NCI-H1930 (cell line): ENCODE measurements around the gene RAP1GAP.
"Not testable (repeated sequence)": the region's sequence is repeated elsewhere in the genome, so short reads cannot be mapped to it uniquely, and the experiment has no call there.

Experiments
- DNase-seq, 2 experiments: peaks; one replicate each; lab custom pipeline; 2025; lab: John Stamatoyannopoulos, UW

RAP1GAP gene

DNA sequence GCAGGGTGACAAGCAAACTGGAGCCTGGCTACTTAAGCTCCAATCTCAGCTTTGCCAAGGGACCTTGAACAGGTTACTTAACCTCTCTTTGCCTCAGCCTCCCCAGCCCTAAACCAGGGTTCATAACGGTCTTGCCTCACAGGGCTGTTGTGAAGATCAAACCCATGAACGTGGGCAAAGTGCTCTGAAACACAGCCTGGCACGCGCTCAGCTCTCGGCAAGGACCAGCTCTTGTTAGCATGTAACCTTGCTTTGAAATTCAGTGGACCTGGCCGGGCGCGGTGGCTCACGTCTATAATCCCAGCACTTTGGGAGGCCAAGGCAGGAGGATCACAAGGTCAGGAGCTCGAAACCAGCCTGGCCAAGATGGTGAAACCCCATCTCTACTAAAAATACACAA is 24.8 kb downstream of the RAP1GAP start:
- no peak for DNase-seq

DNA sequence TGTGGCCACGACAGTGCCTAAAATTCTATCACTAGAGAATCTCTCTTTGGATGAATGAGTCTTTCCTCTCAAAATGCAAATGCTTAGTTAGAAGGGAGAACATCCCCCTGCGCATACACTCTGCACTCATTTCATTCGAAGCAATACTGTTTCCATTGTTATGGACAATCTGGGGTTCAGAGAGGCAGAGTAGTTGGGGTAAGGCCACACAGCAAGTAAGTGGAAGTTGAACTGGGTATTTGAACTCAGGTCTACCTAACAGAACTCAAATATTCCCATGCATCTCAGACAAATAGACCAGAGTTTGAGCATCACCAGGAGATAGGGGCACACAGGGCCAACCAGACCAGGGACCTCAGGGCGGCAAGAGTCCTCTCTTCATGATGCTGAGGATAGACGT is 25.5 kb downstream of the RAP1GAP start:
- no peak for DNase-seq

- no peak for DNase-seq
Observed at GRCh38 chr1:21641967-21642739, 27.0 kb downstream of the RAP1GAP start.

GRCh38 chr1:21641537-21641936 is 27.6 kb downstream of the RAP1GAP start:
- DNase-seq, result no peak

DNA sequence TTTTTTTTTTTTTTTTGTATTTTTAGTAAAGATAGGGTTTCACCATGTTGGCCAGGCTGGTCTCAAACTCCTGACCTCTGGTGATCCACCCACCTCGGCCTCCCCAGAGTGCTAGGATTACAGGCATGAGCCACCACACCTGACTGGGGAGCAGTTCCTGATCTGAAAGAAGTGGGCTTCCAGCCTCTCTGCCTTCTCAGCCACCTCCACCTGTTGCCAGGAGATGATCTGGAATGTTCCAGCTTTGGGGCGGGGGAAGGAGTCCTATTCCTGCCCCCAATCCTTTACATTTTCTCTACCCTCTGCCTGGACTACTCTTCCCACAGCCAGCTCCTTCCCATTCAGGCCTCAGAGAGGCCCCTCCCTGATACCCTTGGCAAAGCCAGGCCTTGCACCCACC is 28.1 kb downstream of the RAP1GAP start:
- no peak for DNase-seq

DNA sequence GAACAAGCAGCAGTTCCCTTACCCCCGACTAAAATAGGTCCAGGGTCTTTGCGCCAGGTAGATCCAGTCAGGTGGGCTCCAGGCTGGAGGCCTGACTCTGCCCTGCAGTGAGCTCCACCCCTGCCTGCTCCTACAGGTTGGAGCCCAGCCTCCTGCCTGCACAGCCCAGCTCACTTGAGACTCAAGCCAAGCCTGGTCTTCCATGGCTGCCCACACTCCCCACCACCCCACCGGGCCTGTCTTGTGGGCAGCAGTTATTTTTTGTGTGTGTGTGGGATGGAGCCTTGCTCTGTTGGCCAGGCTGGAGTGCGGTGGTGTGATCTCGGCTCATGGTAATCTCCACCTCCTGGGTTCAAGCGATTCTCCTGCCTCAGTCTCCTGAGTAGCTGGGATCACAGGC is 28.5 kb downstream of the RAP1GAP start:
- no peak for DNase-seq

DNA sequence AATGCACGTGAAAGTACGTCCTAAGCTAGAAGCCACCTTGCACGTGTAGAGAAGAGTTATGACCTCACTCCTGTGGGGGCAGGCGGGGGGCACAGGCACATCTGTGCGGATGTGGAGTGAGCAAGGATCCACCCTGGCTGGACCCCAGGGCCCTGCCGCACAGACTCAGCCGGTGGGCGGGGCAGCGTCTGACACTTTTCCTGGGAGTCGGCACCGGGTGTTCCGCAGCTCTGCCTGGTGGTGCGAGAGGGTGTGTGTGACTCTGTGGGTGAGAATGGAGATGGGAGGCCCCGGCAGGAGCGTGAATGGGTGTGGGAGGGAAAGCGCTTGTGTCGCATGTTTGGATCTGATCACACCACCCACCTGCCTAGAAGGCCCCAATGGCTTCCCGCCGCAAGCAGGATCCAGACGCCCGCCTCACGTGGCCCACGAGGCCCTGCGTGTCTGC is 29.5 kb downstream of the RAP1GAP start:
- DNase-seq, result no peak

GRCh38 chr1:21638531-21639341 is 30.4 kb downstream of the RAP1GAP start:
- DNase-seq, result no peak

- no peak for DNase-seq
Observed at GRCh38 chr1:21637514-21637913, 31.6 kb downstream of the RAP1GAP start.

DNA sequence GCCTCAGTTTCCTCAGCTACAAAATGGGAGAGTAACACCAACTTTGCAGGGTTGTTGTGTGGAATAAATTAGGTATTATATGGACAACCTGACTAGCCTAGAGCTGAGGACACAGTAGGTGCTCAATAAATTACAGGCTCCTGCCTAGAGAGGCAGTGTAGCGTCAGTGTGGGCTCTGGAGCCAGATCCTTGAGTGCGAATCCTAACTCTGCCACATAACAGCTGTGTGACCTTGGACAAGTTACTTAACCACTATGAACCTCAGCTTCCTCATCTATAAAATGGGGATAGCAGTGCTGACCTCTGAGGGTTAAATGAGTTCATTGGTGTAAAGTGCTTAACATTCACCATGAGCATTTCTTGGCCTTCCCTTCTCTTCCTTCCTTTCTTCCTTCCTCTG is 33.1 kb downstream of the RAP1GAP start:
- no peak for DNase-seq

GRCh38 chr1:21634806-21635535 is 34.2 kb downstream of the RAP1GAP start:
- no peak for DNase-seq

DNA sequence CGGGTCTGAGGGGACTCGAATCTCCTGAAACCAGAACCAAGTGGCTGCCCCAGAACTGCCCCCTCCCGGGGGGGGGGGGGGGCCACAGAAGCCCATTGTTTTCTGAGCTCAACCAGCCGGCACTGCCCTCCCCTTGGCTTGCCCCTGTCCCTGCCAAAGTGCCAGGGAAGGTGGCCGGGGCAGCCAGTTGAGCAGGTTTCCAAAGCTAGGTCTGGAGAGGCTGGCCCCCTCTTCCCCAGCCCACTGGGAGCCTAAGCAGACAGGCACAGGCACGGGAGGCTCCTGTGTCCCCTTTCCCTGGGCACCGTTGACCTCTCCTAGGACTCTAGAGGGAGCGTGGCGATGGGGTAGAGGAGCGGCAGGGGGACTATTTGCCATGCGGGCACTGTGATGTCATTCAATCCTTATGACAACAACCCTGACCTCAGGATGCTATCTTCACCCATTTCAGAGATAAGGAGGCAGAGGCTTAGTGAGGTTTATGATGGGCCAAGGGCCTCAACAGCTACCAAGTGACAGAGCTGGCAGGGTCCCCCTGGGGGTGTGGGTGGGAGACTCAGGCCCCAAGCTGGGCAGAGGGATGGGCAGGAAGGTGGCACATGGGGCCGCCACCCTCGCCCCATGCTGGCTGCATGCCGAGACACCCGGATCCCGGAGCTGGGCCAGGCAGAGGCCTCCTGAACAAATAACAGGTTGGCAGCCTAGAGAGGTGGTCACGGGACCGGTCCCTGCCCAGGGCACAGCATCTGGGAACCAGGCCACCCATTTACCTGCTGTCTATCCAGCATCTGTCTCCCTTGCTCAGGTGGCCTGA is 35.0 kb downstream of the RAP1GAP start:
- no peak for DNase-seq

DNA sequence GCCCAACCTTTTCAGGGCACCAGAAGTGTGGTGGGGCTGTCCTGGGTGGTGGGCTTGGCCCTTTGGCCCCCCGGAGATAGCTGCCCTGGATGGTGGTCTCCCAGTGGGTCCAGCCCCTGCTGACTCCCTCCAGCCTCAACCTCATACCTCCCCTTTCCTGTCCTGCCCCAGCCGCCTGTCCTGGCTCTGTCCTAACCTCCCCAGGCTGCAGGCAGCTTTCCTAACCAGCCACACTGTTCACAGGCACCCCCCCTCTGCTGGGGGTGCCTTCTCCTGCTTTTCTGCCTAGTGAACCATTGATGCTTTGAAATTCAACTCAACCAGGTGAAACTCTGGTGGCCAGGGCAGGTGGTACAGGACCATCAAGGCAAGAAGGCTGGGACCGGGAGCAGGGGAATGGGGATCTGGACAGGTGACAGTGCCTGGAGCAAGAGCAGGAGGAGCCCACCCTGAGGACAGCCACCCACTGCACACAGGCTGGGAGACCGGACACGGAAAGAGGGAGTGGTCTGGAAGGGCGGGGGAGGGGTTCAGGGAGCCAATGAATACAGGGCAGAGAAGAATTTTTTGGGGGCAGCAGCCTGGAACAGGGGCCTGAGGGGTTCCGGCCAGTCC is 35.9 kb downstream of the RAP1GAP start:
- DNase-seq, result no peak

GRCh38 chr1:21631944-21632887 is 36.9 kb downstream of the RAP1GAP start:
- no peak for DNase-seq

DNA sequence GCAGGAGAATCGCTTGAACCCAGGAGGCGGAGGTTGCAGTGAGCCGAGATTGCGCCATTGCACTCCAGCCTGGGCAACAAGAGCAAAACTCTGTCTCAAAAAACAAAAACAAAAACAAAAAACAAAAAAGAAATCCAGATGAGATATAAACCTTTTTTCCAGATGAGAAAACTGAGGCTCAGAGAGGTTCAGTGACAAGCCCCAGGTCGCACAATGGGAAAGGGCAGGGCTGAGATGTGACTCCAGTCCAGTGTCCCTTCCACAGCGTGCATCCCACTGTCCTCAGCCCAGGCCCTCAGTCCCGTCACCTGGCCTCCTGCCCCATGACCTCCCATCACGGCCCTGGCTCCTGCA is 37.6 kb downstream of the RAP1GAP start:
- not testable (repeated sequence) for DNase-seq

DNA sequence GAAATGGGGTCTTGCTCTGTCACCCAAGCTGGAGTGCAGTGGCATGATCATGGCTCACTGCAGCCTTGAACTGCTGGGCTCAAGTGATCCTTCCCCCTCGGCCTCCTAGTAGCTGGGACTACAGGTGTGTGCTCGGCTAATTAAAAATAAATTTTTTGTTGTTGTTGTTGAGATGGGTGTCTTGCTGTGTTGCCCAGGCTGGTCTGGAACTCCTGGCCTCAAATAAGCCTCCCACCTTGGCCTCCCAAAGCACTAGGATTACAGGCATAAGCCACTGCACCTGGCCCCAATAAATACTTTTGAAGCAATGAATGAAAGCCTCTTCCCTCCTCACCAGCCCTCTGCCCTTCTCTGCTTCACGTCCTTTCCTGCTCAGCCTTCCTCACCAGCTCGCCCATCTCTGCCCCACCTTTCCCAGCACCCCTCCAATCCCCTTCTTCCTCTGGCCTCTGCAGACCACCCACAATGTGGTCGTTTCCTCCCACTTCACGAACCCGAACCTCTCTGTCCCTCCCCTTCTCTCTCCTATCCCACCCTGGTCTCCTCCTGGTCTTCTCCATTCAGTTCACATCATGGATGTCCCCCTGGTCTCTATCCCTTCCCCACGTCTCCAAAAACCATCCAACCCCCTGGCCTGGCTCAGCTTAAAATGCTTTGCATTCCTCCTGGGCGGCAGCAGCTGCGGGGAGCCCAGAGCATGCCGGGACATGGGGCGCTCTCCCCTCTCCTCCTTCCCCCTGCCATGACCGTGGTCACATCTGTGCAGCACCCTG is 38.4 kb downstream of the RAP1GAP start:
- DNase-seq, result no peak

DNA sequence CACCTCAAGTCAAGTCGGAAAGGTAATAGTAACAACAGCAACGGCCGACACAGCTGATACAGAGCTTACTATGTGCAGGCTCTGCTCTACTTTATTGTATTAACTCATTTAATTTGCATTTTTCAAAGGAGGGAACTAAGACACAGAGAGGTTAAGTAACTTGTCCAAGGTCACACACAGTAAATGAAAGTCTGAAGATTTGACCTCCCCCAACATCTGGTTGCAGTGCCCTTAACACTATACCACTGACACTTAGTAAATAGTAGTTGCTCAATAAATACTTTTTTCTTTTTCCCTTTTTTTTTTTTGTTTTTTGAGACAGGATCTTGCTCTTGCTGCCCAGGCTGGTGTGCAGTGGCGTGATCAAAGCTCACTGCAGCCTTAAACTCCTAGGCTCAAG is 39.2 kb downstream of the RAP1GAP start:
- no peak for DNase-seq

DNA sequence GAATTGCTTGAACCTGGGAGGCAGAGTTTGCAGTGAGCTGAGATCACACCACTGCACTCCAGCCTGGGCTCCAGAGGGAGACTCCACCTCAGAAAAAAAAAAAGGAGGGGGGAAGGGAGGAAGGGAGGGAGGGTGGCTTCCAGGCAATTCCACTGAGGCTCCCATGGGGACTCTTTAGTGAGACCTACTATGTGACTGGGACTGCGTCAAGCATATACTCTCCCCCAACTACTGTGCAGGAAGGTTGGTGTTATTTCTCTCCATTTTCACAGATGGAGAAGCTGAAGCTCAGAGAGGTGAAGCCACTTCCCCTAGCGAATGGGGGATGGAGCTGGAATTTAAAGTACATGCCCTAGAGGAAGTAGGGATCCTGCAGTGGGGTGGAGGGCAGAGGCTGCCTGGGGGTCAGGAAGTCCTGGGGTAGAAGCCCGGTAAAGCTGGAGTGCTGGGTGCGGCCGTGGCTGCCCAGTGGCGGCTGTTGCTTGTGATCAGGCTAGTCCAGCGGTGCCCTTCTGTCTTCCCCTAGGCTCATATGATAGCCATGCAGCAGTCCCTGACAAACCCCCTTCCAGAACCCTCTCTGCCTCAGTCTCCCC is 40.3 kb downstream of the RAP1GAP start:
- DNase-seq, result no peak

GRCh38 chr1:21626921-21627339 is 42.2 kb downstream of the RAP1GAP start:
- DNase-seq, result no peak
